ENCODE data around the gene MRPL32.

MRPL32 gene

DNA sequence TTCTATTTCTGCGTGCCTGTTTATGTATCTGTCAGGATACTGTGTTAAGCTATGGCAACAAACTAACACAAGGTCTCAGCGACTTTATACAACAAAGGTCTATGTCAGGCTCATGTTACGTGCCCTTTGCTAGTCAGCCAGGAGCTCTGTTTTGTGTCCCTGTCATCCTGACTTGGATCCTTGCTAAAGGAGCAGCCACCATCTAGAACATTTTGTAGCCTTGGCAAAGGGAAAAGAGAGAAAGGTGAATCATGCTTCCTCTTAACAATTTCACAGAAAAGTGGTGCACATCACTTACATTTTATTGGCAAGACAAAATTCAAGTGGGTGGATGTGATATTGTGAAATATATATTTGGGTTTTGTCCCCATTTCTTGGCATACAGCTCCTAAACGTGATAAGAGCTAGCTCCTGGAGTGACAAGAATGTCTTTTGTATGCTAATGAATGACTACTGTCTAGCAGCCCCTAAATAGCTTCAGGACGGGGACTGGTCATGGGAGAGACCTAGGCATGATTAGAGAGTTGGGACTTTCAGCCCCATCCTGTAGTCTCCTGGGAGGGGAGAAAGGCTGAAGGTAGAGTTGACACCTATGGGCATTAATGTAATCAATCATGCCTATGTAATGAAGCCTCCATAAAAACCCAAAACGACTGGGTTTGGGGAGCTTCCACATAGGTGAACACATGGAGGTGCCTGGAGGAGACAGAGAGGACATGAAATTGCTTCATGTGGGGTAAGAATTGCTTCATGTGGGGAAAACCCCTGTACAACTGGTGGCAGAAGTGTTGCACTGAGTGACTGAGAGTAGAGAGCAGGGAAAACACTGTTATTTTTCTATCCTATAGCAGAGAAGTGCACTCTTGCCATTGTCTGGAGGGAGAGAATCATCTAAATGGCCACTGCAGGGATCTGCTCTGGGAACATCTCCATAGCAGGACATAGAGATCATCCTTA lies 33.0 kb downstream of the MRPL32 start:
- DNase-seq (ENCODE audit: low read depth in 3 of 3), result no peak

- no peak for DNase-seq (ENCODE audit: low read depth in 3 of 3)
Observed at GRCh38 chr7:42967391-42967790, 35.2 kb downstream of the MRPL32 start.

GRCh38 chr7:42972699-42973500 lies 40.7 kb downstream of the MRPL32 start:
- DNase-seq (ENCODE audit: low read depth in 3 of 3), result no peak

GRCh38 chr7:42976371-42976770 lies 44.2 kb downstream of the MRPL32 start:
- no peak for DNase-seq (ENCODE audit: low read depth in 3 of 3)

- DNase-seq (ENCODE audit: low read depth in 3 of 3), result no peak
Observed at GRCh38 chr7:42978496-42978895, 46.3 kb downstream of the MRPL32 start.

GRCh38 chr7:42980084-42980483 lies 47.9 kb downstream of the MRPL32 start:
- no peak for DNase-seq (ENCODE audit: low read depth in 3 of 3)

- no peak for DNase-seq (ENCODE audit: low read depth in 3 of 3)
Observed at GRCh38 chr7:42980514-42980913, 48.3 kb downstream of the MRPL32 start.

- no peak for DNase-seq (ENCODE audit: low read depth in 3 of 3)
Observed at GRCh38 chr7:42981601-42982000, 49.4 kb downstream of the MRPL32 start.

- DNase-seq (ENCODE audit: low read depth in 3 of 3), result no peak
Observed at GRCh38 chr7:42982604-42983115, 50.5 kb downstream of the MRPL32 start.

GRCh38 chr7:42984137-42984536 lies 52.0 kb downstream of the MRPL32 start:
- DNase-seq (ENCODE audit: low read depth in 3 of 3), result no peak

GRCh38 chr7:42986213-42986612 lies 54.0 kb downstream of the MRPL32 start:
- DNase-seq (ENCODE audit: low read depth in 3 of 3), result no peak

GRCh38 chr7:42986781-42987248 lies 54.6 kb downstream of the MRPL32 start:
- DNase-seq (ENCODE audit: low read depth in 3 of 3), result no peak
